NCI-H1436 (cell line): ENCODE data around the gene GALNT14.

Experiments
- DNase-seq: peaks from one replicate; lab custom pipeline; 2025; lab: John Stamatoyannopoulos, UW

GALNT14 gene

GRCh38 chr2:31087491-31087890 is 50.7 kb downstream of the GALNT14 start:
- no peak for DNase-seq

GRCh38 chr2:31086590-31086989 is 51.6 kb downstream of the GALNT14 start:
- DNase-seq = no peak

GRCh38 chr2:31083234-31083993 is 54.8 kb downstream of the GALNT14 start:
- DNase-seq = no peak

GRCh38 chr2:31082002-31082401 is 56.2 kb downstream of the GALNT14 start:
- no peak for DNase-seq

GRCh38 chr2:31081492-31081891 is 56.7 kb downstream of the GALNT14 start:
- no peak for DNase-seq

- no peak for DNase-seq
These were observed 57.9 kb downstream of the GALNT14 start for GRCh38 chr2:31080361-31080760.

GRCh38 chr2:31079665-31080064 is 58.6 kb downstream of the GALNT14 start:
- no peak for DNase-seq

- DNase-seq = no peak
These were observed 59.6 kb downstream of the GALNT14 start for GRCh38 chr2:31078579-31079105.

- no peak for DNase-seq
These were observed 60.2 kb downstream of the GALNT14 start for GRCh38 chr2:31078011-31078410.

GRCh38 chr2:31075941-31076590 is 62.2 kb downstream of the GALNT14 start:
- no peak for DNase-seq

- DNase-seq = no peak
These were observed 62.8 kb downstream of the GALNT14 start for GRCh38 chr2:31075431-31075830.

- DNase-seq = no peak
These were observed 66.5 kb downstream of the GALNT14 start for GRCh38 chr2:31071741-31072140.

GRCh38 chr2:31070339-31071125 is 67.7 kb downstream of the GALNT14 start:
- no peak for DNase-seq

GRCh38 chr2:31069643-31070325 is 68.5 kb downstream of the GALNT14 start:
- DNase-seq = no peak

- no peak for DNase-seq
These were observed 71.0 kb downstream of the GALNT14 start for GRCh38 chr2:31067259-31067658.

- no peak for DNase-seq
These were observed 71.7 kb downstream of the GALNT14 start for GRCh38 chr2:31066551-31066950.

- no peak for DNase-seq
These were observed 72.2 kb downstream of the GALNT14 start for GRCh38 chr2:31066086-31066485.

- no peak for DNase-seq
These were observed 72.9 kb downstream of the GALNT14 start for GRCh38 chr2:31065356-31065755.

- no peak for DNase-seq
These were observed 77.8 kb downstream of the GALNT14 start for GRCh38 chr2:31060397-31060796.

- no peak for DNase-seq
These were observed 79.9 kb downstream of the GALNT14 start for GRCh38 chr2:31058096-31059035.

- DNase-seq = no peak
These were observed 80.5 kb downstream of the GALNT14 start for GRCh38 chr2:31057691-31058090.
